Hematopoietic multipotent progenitor cell treated with erythropoietin and hydrocortisone succinate and interleukin-3 and kit ligand, for 15 days (in vitro differentiated cells): ENCODE results near the gene ROCK2.
"Not testable (repeated sequence)": the region's sequence is repeated elsewhere in the genome, so short reads cannot be mapped to it uniquely, and the experiment has no call there.

ENCODE experiments used
- DNase-seq: peaks from one replicate; pipeline ENCODE4 v3.0.0-alpha.2; 2015; ENCODE audit warnings: low spot score

ROCK2 gene

DNA sequence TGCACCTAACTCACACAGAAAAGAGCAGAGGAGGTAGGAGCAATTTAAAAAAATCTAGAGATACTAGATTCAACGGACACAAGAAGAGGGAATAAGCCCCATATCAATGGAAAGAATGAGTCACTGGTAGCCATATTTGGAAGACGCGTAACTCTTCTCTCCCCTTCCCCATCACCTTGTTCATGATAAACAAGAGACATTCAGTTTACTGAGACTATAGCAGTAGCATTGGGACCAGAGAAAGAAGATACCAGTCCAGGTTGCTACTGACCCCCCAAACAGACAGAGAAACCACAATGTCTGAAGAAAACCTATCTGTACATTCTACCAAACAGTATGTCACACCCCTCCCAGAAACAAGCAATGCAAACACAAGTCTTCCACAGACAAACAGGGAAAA lies 108.1 kb downstream of the ROCK2 start:
- DNase-seq = no peak

DNA sequence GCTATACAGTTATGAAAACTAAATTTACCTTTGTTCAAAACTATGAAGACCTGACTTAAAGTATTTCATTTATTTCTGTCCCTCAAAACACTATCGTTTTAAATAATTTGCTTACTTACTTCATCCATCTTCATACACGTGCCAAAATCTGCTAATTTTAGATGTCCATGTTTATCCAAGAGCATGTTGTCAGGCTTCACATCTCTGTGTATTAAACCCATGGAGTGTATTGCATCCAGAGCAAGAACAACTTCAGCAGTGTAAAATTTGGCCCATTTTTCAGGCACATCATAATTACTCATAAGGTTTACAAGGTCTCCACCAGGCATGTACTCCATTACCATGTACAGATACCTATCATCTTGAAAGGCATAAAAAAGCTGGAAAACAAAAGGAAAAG lies 108.9 kb downstream of the ROCK2 start:
- no peak for DNase-seq

- DNase-seq = peak; percentile 64
These were observed 110.1 kb downstream of the ROCK2 start for GRCh38 chr2:11234309-11234708.

GRCh38 chr2:11231193-11231592 lies 113.2 kb downstream of the ROCK2 start:
- not testable (repeated sequence) for DNase-seq

- DNase-seq = peak; percentile 52
These were observed 115.7 kb downstream of the ROCK2 start for GRCh38 chr2:11228692-11229091.

DNA sequence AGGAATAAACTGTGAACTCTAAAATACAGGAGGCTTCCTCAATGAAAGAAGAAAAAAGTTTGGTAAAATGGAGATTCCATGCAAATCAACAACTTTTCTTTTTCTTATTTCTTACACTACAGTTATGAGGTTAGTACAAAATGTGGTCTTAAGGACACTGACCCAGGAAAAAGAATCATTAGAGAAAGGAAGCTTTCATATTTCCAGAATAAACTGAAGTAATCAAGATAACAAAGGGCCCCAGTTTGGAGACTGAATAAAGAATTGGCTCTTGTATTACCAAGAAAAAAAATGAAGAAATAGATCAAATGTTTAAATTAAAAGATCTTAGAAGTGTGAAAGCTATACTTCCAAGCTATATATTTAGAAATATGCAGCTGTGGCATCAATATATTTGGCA lies 116.8 kb downstream of the ROCK2 start:
- no peak for DNase-seq

DNA sequence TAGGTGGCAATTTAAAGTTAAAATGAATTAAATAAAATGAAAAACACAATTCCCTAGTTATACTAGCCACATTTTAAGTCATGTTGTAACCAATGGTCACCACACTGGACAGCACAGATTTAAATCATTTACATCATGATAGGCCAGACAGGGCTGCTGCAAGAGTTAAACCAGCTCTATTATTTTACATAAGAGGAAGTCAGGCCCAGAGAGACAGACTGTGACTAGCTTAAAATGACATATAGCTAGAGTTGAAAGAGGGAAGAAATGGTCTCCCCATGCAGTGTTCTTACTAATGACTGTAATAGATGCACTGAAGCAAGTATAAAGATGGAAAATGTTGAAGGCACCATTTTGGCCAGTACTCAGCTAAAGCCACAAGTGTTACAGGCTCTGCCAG lies 119.5 kb downstream of the ROCK2 start:
- DNase-seq = no peak

DNA sequence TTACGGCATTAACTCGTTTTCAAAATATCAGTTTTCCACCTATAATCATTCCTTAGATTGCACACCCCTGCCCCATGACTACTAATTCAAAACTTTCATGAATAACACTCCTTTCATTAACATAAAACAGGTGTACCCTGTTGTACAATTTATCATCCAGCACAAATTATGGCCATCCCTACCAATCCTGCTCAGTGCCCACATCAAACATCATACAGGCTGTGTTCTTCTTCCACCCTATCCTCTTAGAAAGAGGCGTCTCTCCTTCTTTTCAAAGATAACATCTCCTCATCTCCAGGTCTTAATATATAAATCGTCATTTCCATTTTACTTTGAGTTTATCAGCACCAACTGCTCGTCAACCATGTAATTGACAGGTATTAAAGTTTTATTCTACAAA lies 121.6 kb downstream of the ROCK2 start:
- no peak for DNase-seq

GRCh38 chr2:11220445-11220844 lies 124.0 kb downstream of the ROCK2 start:
- DNase-seq = no peak

GRCh38 chr2:11215407-11215806 lies 129.0 kb downstream of the ROCK2 start:
- DNase-seq = no peak

GRCh38 chr2:11214770-11215169 lies 129.7 kb downstream of the ROCK2 start:
- no peak for DNase-seq

DNA sequence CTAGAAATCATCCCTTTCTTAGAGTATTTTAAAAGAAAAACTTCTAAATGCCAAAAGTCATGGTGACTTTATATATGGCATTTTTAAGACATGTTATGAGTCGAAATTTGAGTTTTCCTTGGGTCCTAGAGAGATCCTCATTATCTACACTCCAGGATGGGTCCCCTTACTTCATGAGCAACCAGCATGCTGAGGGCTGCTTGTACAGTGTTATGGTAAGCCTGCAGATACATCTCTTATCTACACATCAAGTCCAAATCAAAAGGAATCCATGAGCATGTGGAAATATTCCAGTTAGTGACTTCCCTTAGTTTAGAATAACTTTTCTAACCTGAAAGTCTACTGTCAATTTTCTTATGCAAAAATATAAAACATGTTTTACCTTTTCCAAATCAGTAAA lies 130.5 kb downstream of the ROCK2 start:
- no peak for DNase-seq

- DNase-seq = no peak
These were observed 131.3 kb downstream of the ROCK2 start for GRCh38 chr2:11213090-11213638.

DNA sequence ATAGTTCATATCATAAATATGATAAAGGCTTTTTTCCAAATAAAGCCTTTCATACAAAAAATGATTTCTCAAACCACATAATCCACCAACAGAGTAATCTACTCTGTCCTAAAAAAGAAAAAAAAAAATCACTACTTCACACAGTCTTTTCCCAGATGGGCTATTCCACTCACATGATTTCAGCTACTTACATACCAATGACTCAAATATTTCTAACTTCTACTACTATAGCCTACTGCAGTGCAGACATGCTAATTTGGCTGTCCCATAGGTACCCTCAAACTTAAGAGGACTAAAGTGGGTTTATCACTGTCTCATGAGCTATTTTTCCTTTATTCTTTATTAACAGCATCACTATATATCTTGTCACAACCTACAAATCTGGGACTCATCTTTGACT lies 131.8 kb downstream of the ROCK2 start:
- DNase-seq = no peak

- DNase-seq = no peak
These were observed 136.4 kb downstream of the ROCK2 start for GRCh38 chr2:11208083-11208482.

- DNase-seq = no peak
These were observed 141.0 kb downstream of the ROCK2 start for GRCh38 chr2:11203480-11203879.

DNA sequence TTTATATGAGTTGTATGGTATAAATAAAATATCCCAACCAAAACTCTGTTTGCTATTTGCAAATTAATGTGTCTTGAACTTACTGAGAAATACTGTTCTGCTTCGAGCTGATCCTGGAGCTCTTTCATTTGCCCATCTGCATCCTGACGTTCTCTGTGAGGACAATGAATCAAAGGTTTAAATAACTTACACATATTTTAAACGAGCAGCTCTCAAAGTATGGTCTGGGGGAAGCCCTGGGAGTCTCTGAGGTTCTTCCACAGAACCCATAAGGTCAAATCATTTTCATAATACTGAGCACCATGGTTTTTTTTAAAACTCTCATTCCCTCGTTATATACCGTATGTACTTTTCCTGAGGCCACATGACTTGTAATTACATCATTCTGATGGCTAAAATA lies 142.5 kb downstream of the ROCK2 start:
- DNase-seq = no peak

DNA sequence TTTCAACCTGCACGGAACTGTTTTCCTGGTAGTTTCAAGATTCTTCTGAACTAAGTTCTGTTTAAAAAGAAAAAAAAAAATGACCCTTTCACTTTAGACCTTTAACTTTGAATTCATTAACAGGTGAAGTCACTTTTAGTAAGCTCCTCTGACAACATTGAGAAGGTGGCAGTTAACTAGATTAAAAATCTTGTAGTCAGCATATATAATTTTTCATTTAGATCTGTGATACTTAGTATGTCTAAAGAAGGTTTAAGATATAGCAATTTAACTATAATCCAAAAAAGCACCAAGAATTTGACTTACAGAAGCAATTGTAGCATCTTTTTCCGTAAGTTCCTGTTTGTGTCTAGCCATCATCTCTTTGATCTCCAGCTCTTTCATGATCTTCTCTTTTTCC lies 143.8 kb downstream of the ROCK2 start:
- no peak for DNase-seq

DNA sequence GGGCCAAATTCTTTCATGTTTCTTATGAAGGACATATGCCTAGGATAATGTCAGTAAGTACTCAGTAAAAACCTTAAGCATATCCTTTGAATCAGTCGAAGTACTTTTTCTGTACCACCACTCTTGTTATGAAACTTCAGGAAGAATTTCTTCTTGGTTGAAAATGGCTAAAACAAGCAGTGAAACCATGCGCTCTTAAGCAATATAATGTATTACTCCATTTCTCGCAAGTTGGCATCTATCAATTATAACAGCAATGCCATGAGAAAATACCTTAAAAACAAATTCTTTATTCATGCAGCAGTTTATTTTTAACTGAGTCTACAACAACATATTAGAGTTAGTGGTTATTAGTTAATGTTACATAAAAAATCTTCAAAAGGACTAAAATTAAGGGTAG lies 148.2 kb downstream of the ROCK2 start:
- DNase-seq = no peak

- no peak for DNase-seq
These were observed 156.7 kb downstream of the ROCK2 start for GRCh38 chr2:11187731-11188130.

- no peak for DNase-seq
These were observed 157.3 kb downstream of the ROCK2 start for GRCh38 chr2:11187083-11187619.

GRCh38 chr2:11186145-11186544 lies 158.3 kb downstream of the ROCK2 start:
- DNase-seq = no peak

DNA sequence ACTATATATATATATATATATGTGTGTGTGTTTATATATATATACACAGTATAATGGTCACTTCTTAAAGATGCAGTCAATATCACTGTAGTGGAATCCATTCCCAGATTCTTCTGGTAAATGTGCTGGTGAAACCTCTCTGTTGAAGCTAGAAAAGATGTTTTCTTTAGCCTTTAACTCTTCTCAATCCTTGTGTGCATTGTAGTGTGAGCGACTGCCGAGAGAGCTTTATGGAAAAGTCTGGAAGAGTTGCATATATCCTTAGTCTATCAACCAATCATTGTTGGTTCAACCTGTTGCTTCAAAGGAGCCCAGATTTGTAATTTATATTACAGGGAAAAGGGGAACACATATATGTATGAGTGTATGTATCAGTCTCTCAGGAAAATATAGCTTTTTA lies 161.5 kb downstream of the ROCK2 start:
- DNase-seq = no peak

- no peak for DNase-seq
These were observed 163.8 kb downstream of the ROCK2 start for GRCh38 chr2:11180653-11181052.

DNA sequence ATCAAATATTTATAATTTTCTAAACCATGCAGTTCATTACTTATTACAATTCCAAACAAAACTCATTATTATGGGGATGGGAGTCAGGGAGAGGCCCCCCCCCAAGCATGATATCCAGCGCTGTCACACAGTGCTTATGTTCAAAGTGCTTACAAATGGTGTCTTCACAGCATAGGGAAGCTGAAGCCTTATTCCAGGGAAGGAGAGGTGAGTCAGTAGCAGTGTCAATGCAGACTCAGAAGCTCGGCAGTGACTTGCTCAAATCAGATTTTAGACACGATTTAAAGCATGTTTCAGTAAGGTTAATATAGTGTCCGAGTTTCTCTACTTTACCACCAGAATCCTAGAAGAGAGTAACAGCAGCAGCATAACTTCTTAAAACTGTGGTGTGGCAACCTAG lies 164.5 kb downstream of the ROCK2 start:
- DNase-seq = no peak
